GM04504 (cell line): Measurements from ENCODE around the gene EOLA1.
"Not testable (repeated sequence)": the region's sequence is repeated elsewhere in the genome, so short reads cannot be mapped to it uniquely, and the experiment has no call there.

ENCODE experiments used
- DNase-seq: peaks from one replicate; pipeline ENCODE4 v3.0.0-alpha.2; 2012; ENCODE audit warnings: low read depth

The EOLA1 gene

GRCh38 chrX:149540621-149541520 is at the start of gene EOLA1:
EOLA1 (plus strand) TSS chrX:149541012; CDS start chrX:149545631, 4,619 bp downstream.
- peak; percentile 79 for DNase-seq

- no peak for DNase-seq
These were observed 49.0 kb upstream of the EOLA1 start for GRCh38 chrX:149491812-149492211.

GRCh38 chrX:149493567-149494562 is 46.9 kb upstream of the EOLA1 start:
- DNase-seq = no peak

GRCh38 chrX:149494844-149495565 is 45.8 kb upstream of the EOLA1 start:
- no peak for DNase-seq

- peak; percentile 59 for DNase-seq
These were observed 45.2 kb upstream of the EOLA1 start for GRCh38 chrX:149495573-149496071.

GRCh38 chrX:149497054-149497453 is 43.8 kb upstream of the EOLA1 start:
- DNase-seq = no peak

- DNase-seq = peak; percentile 43
These were observed 43.2 kb upstream of the EOLA1 start for GRCh38 chrX:149497626-149498025.

- DNase-seq = no peak
These were observed 42.0 kb upstream of the EOLA1 start for GRCh38 chrX:149498767-149499166.

- no peak for DNase-seq
These were observed 41.0 kb upstream of the EOLA1 start for GRCh38 chrX:149499766-149500165.

- DNase-seq = not testable (repeated sequence)
These were observed 37.9 kb upstream of the EOLA1 start for GRCh38 chrX:149502923-149503322.

- not testable (repeated sequence) for DNase-seq
These were observed 37.4 kb upstream of the EOLA1 start for GRCh38 chrX:149503446-149503845.

GRCh38 chrX:149504226-149504914 is 36.4 kb upstream of the EOLA1 start:
- no peak for DNase-seq

GRCh38 chrX:149504915-149505651 is 35.7 kb upstream of the EOLA1 start, which contains the start of gene IDS:
IDS (minus strand) TSS chrX:149505306; CDS start chrX:149505137, 169 bp downstream.
- peak; percentile 57 for DNase-seq

- DNase-seq = no peak
These were observed 35.1 kb upstream of the EOLA1 start for GRCh38 chrX:149505671-149506070.

GRCh38 chrX:149506349-149506748 is 34.5 kb upstream of the EOLA1 start:
- no peak for DNase-seq

GRCh38 chrX:149508467-149508866 is 32.3 kb upstream of the EOLA1 start:
- DNase-seq = no peak

- DNase-seq = no peak
These were observed 30.4 kb upstream of the EOLA1 start for GRCh38 chrX:149510386-149510785.

- no peak for DNase-seq
These were observed 29.7 kb upstream of the EOLA1 start for GRCh38 chrX:149511081-149511480.

GRCh38 chrX:149512225-149512885 is 28.5 kb upstream of the EOLA1 start:
- no peak for DNase-seq
